Chondrocyte (in vitro differentiated cells): ENCODE data around the gene RALGAPA2. TPM values are rescaled to one million over a fixed set of nuclear protein-coding genes. Genes with fewer than 3 reads are reported as not detected.

Experiments used
- DNase-seq: peaks from one replicate; pipeline ENCODE4 v3.0.0; 2021; ENCODE audit warnings: mixed read lengths, low spot score
- H3K27ac Mint-ChIP-seq: one replicate; pipeline ENCODE4 v1.8.0; 2021; ENCODE audit warnings: mild to moderate bottlenecking, moderate library complexity, mixed read lengths; ENCODE audit not compliant: unreplicated experiment
- H3K27me3 Mint-ChIP-seq: 2 replicates; pipeline ENCODE4 v1.8.0; 2021; ENCODE audit warnings: low read depth, mixed read lengths
- H3K36me3 Mint-ChIP-seq: 2 replicates; pipeline ENCODE4 v1.8.0; 2021; ENCODE audit warnings: low read depth, mixed read lengths
- H3K4me1 Mint-ChIP-seq: 2 replicates; pipeline ENCODE4 v1.8.0; 2021; ENCODE audit warnings: low read depth, mild to moderate bottlenecking, mixed read lengths
- H3K4me3 Mint-ChIP-seq: one replicate; pipeline ENCODE4 v1.8.0; 2021; ENCODE audit warnings: mild to moderate bottlenecking, moderate library complexity, mixed read lengths; ENCODE audit not compliant: unreplicated experiment
- H3K9me3 Mint-ChIP-seq: 2 replicates; pipeline ENCODE4 v1.8.0; 2021; ENCODE audit warnings: low read depth, mixed read lengths
- CTCF ChIP-seq: fragments of 200-600 bp; sonication (generic); IDR thresholded peaks from 2 replicates; pipeline ENCODE4 v1.5.0; 2021; ENCODE audit warnings: antibody characterized with exemption, mild to moderate bottlenecking, moderate library complexity
- total RNA-seq: library from RNA; stranded (reverse); gene quantifications from 3 replicates; pipeline ENCODE4 v1.2.1, GENCODE V29; 2021

The RALGAPA2 gene
- total RNA-seq, 1 donor from 2014 or later, result 9.5 TPM

DNA sequence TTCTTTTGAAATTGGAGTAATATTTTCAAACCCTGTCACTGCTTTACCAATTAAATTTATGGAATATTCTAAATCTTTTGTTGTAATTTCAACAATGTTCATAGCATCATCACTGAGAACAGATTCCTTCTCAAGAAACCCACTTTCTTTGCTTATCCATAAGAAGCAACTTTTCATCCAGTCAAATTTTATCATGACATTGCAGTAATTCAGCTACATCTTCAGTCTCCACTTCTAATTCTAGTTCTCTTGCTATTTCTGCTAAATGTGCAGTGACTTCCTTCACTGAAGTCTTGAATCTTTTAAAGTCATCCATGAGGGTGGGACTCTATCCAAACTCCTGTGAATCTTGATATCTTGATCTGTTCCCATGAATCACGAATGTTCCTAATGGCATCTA lies 212.1 kb downstream of the RALGAPA2 start:
- TF ChIP-seq CTCF, result no peak
- Mint-ChIP-seq H3K9me3 (no peaks in the 10 kb centered on the region), H3K27ac (no peak overlapping the region)

GRCh38 chr20:20499439-20499838 lies 213.0 kb downstream of the RALGAPA2 start:
- Mint-ChIP-seq H3K4me3 (no peak overlapping the region), H3K4me1 (no peaks in the 10 kb centered on the region)
- no peak for TF ChIP-seq CTCF

More for the DNA sequence above, 212.1 kb downstream of the RALGAPA2 start:
- Mint-ChIP-seq H3K36me3 (peaks cover 20% of the 10 kb centered on the region), H3K4me3 (no peak overlapping the region), H3K4me1 (no peaks in the 10 kb centered on the region), H3K27me3 (no peaks in the 10 kb centered on the region)
- DNase-seq, result no peak

DNA sequence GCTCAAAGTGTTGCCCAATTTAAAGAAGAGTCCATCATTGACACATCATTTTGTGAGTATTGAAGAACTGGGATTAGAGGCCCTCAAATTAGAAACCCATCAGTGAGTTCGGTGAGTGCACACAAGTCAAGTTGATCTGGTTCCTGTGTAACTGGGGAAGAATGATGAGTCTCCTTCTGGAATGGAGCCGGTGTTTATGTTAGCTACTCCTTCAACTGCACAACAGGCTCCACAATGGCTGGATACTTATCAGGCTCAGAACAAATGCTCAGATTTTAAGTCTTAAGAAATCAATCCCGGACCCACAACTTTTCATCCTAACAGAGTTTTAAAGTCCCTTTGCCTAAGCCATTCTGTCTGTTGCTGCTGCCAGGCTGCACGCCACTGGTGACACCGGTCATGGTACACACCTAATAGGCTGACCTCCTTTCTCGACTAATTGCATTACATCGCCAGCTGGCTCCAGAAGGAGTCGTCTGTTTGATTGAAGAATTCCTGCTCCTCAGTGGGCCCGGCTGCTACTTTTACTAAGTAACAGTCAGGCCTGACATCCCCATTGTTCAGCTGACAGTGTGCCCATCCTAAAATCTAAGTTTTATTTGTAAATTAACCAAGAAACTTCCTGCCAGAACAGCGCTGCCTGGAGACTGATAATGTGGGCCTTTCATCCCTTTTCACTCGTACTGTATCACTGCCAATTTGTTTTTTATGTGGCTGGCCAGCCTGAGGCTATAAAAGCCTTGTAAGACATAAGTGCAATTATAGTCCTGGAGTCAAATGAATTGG lies 214.2 kb downstream of the RALGAPA2 start:
- TF ChIP-seq CTCF, result no peak
- H3K4me3 Mint-ChIP-seq, result no peak overlapping the region
- H3K9me3 Mint-ChIP-seq, result no peaks in the 10 kb centered on the region
- peaks cover 18% of the 10 kb centered on the region for H3K36me3 Mint-ChIP-seq
- no peak for DNase-seq
- no peaks in the 10 kb centered on the region for H3K4me1 Mint-ChIP-seq
- H3K27ac Mint-ChIP-seq, result no peak overlapping the region
- H3K27me3 Mint-ChIP-seq, result no peaks in the 10 kb centered on the region

More at GRCh38 chr20:20499439-20499838, 213.0 kb downstream of the RALGAPA2 start:
- Mint-ChIP-seq H3K9me3 (no peaks in the 10 kb centered on the region), H3K36me3 (peaks cover 18% of the 10 kb centered on the region), H3K27ac (no peak overlapping the region), H3K27me3 (no peaks in the 10 kb centered on the region)
- DNase-seq, result no peak

- Mint-ChIP-seq H3K4me1 (no peaks in the 10 kb centered on the region), H3K9me3 (no peaks in the 10 kb centered on the region), H3K27me3 (no peaks in the 10 kb centered on the region), H3K36me3 (peaks cover 11% of the 10 kb centered on the region), H3K4me3 (no peak overlapping the region), H3K27ac (no peak overlapping the region)
- no peak for DNase-seq
- no peak for TF ChIP-seq CTCF
Measured at GRCh38 chr20:20497242-20497978, 215.0 kb downstream of the RALGAPA2 start.

DNA sequence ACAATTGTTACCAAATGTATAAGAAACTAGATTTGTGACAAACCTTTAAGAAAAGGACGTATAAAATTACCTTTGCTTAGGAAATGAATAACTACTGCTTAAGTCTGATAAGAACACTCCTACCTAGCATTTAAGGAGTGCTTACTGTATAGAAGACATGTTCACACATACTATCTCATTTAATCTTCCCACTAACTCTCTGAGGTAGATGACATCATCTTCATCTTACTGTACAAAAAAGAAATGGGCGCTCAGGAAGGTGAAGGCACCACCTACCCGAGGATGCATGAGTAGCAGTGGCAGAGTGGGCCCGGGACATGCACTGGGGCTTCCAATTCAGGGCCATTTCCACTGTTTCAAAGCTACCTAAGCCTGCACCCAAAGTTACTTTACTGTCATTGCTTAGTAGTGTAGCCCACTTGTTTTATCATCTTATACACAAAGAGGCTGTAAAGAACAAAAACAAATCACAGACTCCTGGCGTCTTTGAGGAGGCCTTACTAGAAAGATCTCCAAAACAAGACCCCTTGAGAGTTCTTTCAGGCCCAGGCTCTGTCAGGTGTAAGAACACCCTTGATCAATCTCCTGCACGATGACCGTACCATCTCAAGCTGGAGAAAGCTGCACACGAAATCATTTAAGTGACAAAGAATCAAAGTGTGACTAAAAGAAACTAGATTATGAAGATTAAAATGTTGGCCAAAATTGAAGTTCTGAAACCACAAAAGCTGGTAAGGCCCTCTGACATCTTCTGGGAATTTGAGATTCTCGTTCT lies 216.5 kb downstream of the RALGAPA2 start:
- TF ChIP-seq CTCF, result no peak
- no peaks in the 10 kb centered on the region for H3K9me3 Mint-ChIP-seq
- no peaks in the 10 kb centered on the region for H3K4me1 Mint-ChIP-seq
- peaks cover 3% of the 10 kb centered on the region for H3K36me3 Mint-ChIP-seq
- no peak overlapping the region for H3K27ac Mint-ChIP-seq
- no peak overlapping the region for H3K4me3 Mint-ChIP-seq
- no peaks in the 10 kb centered on the region for H3K27me3 Mint-ChIP-seq
- no peak for DNase-seq
